GM19193 (cell line): ENCODE results near the gene PIK3R1.

Experiments
- POLR2A ChIP-seq: IDR thresholded peaks from 4 replicates; pipeline ENCODE4 v1.6.1; 2011; ENCODE audit not compliant: insufficient read depth, insufficient read length; ENCODE audit errors: extremely low read depth

The PIK3R1 gene

DNA sequence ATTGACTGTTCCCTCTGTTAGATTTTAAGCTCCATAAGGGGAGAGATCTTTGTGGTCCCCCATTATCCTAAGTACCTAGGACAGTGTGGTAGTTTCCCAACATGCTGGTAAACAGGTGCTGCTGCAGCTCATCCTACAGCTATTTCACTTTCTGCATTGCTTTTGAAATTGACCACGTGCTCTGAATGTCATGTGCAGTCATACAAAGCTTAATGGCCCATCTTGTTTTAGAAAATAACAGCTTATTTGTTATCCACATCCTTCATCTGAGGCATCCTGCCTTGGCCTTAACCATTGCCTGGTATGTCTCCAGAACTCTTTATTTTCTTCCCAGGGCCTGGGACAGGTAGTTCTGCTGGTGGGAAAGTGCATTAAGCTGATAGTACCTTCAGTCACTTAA is 14.7 kb downstream of the PIK3R1 start:
- TF ChIP-seq POLR2A: no peak

- TF ChIP-seq POLR2A: no peak
Measured at GRCh38 chr5:68231414-68232076, 16.0 kb downstream of the PIK3R1 start.

- TF ChIP-seq POLR2A: no peak
Measured at GRCh38 chr5:68232277-68232676, 16.7 kb downstream of the PIK3R1 start.

DNA sequence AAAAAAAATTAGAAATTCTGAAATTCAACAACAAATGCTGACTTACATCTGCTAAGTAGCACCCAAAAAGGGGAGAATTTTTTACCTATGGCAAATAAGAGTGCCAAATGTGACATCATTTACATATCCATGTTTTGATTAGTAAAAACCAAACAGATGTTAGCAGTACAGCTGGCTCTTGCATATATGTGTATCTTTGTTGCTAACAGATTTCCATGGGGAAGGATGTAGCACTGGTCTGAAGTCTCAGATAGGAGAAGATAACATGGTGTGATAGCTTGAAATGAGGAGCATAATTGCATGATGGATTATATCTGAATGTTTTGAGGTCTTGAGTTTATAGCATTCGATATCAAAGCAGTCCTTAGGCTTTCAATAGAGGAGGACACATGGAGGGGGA is 17.5 kb downstream of the PIK3R1 start:
- TF ChIP-seq POLR2A: no peak

DNA sequence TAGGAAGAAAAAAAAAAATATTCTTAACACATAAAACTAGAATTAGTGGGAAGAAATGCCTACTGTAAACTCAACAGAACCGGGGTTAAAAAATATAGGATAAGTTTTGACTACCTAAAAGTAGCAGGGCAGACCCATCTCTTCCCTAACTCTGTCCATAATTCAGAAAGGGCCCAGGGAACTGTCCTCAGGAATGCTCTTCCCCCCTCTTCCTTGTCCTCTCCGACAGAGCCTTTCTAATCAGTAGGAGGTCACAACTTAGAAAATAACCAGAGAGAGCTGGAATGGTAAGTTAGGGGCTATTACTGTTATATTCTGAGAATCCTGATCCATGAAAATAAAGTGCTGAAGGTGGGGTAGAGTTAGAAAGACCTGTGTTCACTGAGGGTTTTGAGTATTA is 22.2 kb downstream of the PIK3R1 start:
- TF ChIP-seq POLR2A: no peak

DNA sequence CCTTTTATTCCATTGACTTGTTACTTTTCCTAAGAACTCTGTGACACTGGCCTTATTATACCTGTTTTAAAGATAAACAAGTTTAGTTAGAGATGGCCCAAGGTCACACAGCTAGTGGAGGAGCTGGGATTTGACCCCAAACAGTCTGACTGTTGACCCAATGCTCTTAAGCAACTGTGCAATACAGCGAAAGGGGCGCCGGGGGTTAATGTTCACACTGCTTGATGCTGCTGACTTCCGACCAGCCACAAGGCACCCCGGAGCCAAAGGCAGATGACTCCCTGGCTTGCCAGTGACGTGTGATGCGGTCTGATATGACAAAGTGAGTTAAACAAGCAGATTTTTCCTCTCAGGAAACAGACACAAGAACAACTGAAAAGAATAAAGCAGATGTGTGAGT is 23.9 kb downstream of the PIK3R1 start:
- TF ChIP-seq POLR2A: no peak

- TF ChIP-seq POLR2A: no peak
Measured at GRCh38 chr5:68240202-68240601, 24.6 kb downstream of the PIK3R1 start.

DNA sequence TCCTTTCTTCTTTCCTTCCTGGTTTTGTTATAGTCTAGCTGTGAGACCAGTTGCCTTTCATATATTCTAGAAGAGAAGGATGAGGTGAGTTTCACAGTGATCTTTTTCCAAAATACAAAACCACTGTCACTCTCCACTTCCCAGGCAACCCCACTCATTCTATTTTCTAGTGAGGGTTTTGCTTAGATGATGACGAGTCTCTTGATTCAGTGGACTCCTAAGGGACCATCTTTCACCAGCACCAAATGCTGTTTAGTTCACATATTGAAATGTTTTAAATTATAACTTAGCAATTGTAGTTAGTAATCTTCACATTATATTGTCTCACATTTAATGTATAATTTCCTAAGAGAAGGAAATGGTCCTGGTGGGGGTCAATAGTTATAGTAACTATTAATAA is 25.2 kb downstream of the PIK3R1 start:
- TF ChIP-seq POLR2A: no peak

- no peak for TF ChIP-seq POLR2A
Measured at GRCh38 chr5:68242743-68243142, 27.2 kb downstream of the PIK3R1 start.

DNA sequence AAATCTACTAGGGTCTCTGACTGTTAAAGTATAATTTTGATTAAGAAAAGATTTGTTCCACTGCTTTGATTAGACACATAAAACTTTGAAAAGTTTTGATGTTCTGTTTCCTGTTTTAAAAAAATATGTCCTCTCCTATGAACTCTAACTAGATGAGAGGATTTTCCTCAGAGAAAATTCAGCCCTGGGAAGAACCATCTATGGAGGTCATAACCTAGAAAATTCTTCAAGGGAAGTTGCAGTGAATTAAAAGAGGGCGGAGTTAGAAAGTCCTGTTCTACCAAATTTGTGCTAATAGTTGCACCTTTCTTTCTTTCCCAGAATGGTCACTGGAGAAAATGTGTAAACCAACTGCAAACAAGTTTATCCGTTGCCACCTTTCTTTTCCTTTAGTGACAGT is 27.7 kb downstream of the PIK3R1 start:
- TF ChIP-seq POLR2A: no peak

GRCh38 chr5:68243681-68244080 is 28.1 kb downstream of the PIK3R1 start:
- TF ChIP-seq POLR2A: no peak

DNA sequence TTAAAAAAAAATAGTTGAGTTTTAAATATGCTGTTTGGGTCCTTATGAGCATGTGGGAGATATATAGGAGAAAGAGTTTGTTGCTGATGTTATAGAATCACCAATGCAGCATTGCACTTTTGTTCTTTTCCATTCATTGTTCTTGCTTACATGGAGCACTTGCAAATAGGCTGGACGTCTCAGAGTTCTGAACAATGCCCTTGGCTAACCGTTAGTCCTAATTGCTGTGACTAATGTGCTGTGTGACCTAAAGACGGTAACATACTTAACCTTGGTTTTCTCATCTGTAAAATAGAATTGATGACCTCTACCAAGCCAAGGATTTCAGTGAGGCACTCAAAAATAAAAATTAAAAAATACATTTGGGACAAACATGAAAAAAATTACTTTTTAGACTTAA is 29.8 kb downstream of the PIK3R1 start:
- no peak for TF ChIP-seq POLR2A

DNA sequence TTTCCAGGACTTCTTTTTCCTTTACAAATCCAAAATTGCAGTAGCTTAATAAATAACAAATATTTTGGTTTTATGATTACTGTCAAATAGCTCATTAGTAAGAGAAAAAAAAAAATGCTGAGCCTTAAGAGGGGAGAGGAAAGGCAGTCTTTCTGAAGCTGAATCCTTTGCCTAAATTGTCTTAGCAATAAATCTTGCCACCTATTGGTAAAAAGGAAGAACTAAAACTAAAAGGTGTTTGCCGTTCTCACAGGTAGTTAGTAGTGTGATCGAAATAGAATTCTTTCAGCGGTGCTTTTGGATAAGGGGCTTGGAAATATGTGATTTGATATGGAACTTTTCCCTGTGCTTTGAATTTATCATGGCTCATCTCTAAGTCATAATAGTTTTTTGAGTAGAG is 31.2 kb downstream of the PIK3R1 start:
- no peak for TF ChIP-seq POLR2A

GRCh38 chr5:68247627-68248026 is 32.1 kb downstream of the PIK3R1 start:
- TF ChIP-seq POLR2A: no peak

DNA sequence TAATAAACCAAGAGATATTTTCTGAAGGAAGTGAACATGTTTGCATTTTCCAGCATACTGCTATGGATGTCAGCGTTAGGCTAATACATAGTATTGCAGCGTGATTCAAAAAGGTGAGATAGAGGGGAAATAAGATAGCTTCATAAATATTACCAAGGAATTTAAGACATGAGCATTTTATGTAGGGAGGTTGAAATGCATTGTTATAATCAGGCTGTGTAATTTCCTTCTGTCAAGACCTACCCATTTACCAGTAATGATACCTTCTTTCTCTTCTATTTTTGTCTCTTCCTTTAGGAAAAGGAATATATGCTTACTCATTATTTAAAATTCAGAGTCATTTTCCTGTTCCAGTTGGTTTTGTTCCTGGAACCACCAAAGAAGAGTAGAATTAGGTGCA is 33.3 kb downstream of the PIK3R1 start:
- no peak for TF ChIP-seq POLR2A

DNA sequence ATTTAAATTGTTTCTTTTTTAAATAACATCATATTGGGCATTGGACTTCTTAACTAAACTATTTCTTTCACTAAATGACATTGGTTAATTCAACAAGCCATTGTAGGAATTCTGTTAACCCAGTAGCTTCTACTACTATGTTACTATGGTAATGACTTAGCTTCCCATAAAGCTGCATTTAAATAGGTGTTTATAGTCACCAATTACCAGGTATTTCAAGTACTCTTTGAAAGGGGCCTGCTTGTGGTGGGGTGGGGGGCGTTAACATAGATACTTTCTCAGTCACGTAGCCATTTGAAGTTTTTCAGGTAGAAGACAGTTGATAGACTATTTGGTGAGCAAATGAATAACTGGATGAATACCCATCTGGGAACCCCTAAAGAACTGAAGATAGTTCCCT is 34.0 kb downstream of the PIK3R1 start:
- no peak for TF ChIP-seq POLR2A

- no peak for TF ChIP-seq POLR2A
Measured at GRCh38 chr5:68250661-68251298, 35.2 kb downstream of the PIK3R1 start.
